Mammary epithelial cell (primary cell): Measurements from ENCODE around the gene ZNF778.

Experiments
- EZH2 ChIP-seq: IDR thresholded peaks from 2 replicates; pipeline ENCODE4 v1.6.1; 2012; ENCODE audit warnings: low read length, inconsistent platforms, borderline replicate concordance
- TF ChIP-seq, protein P1 (sequence below), 2 donors: IDR thresholded peaks in 1 of 2; conservative IDR thresholded peaks in 1 of 2; 2 replicates each; pipeline ENCODE4 v1.5.1; 2011 to 2012; ENCODE audit warnings: inconsistent platforms in 2 of 2, low read length in 2 of 2, mild to moderate bottlenecking in 2 of 2, control low read depth in 1 of 2, low read depth in 1 of 2; ENCODE audit not compliant: insufficient read depth in 1 of 2; ENCODE audit errors: extremely low read depth in 1 of 2

DNA sequence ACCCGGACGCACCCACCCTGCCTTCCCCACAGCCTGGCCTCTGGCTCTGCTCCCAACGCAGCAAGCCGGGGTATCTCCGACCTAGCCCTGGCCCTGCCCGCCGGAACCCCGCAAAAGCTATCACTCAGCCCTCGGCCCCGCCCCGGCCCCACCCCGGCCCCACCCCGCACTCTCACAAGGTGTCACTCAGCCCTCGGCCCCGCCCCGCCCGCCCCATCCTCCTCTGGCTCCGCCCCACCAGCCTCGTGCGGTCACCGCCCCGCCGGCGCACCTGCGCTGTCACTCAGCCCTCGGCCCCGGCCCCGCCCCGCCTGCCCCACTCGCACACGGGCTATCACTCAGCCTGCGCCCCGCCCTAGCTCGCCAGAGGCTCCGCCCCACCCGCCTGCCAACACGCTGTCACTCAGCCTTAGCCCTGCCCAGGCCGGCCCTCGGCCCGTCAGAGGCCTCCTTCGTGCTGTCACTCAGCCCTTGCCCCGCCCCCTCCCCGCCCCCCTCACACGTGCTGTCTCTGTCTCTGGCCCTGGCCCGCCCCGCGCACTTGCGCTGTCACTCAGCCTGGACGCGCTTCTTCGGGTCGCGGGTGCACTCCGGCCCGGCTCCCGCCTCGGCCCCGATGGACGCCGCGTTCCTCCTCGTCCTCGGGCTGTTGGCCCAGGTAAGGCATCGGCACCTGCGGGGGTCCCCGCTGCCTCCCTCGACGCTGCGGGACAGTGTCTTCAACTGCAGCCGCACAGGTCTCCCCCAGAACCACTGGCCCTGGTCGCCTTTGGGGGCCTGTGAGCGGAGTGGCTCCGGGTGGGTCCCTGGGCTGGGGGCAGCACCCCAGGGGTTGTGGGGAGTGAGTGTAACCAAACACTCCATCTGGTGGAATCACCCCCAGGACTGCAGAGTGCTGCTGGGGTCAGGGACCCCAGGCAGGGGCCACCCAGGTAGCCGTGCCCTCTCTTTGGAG, 46.0 kb upstream of the ZNF778 start, which contains the start of gene CDH15:
- no peak for TF ChIP-seq EZH2
- TF ChIP-seq, protein P1, sequence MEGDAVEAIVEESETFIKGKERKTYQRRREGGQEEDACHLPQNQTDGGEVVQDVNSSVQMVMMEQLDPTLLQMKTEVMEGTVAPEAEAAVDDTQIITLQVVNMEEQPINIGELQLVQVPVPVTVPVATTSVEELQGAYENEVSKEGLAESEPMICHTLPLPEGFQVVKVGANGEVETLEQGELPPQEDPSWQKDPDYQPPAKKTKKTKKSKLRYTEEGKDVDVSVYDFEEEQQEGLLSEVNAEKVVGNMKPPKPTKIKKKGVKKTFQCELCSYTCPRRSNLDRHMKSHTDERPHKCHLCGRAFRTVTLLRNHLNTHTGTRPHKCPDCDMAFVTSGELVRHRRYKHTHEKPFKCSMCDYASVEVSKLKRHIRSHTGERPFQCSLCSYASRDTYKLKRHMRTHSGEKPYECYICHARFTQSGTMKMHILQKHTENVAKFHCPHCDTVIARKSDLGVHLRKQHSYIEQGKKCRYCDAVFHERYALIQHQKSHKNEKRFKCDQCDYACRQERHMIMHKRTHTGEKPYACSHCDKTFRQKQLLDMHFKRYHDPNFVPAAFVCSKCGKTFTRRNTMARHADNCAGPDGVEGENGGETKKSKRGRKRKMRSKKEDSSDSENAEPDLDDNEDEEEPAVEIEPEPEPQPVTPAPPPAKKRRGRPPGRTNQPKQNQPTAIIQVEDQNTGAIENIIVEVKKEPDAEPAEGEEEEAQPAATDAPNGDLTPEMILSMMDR (conservative IDR thresholded peaks at IDR 0.05 in 1 of 2, IDR thresholded peaks at IDR 0.05 in 1 of 2; ENCODE audit: extremely low read depth in 1 of 2, insufficient read depth in 1 of 2, low read depth in 1 of 2, low read length in 2 of 2): no peak
